Measurements from ENCODE around the gene FILIP1L.

The FILIP1L gene

DNA sequence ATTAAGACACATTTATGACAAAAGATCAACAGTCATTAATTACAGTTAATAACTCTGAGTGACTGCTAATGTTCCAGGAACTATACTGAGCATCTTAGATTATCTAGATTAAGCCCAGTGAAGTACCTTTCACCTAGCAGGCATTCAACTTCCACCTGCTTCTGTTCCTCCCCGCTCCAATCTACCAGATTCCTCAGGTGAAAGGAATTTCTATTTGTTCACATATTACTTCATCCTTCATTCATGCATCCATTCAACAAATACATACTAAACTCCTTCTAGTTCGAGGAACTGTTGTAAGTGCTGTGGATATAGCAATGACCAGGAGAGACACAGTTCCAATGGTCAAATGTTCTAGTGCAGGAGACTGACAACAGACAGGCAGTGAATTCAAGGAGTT lies 139.3 kb downstream of the FILIP1L start:
- DNase-seq (ENCODE audit: low read depth in 2 of 2): no peak

DNA sequence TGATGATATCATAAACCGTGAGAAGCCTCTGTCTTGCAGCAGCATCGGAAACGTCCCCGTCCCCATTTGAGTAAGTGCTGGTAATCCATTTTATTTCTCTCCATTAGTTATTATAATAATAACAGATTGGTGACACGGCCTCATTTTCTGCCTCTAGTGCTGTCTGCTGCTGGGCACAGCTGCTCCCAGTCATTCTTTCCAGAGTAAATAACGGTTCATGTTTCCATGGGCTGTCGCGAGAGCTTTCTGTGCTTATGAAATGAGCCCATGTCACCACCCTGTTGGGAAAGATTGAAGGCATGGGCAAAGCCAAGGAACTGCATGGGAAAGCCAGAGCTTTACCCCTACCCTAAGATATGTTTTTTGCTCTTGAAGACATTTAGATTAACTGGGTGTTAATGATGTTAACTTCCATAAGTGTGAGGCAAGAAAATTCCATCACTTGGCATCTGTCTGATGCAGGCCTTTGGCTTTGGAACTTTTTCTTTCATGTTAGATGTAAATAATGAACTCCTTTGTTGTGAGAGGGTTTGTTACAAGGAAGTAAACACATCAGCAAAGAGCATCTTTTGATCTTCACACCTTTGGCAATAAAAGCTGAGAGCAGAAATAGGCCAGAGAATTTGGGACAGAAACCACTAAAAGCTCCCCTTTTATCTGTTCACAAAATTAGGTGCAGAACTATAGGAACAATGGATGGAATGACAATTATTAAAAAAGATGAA lies 141.8 kb downstream of the FILIP1L start:
- no peak for DNase-seq (ENCODE audit: low read depth in 2 of 2)

DNA sequence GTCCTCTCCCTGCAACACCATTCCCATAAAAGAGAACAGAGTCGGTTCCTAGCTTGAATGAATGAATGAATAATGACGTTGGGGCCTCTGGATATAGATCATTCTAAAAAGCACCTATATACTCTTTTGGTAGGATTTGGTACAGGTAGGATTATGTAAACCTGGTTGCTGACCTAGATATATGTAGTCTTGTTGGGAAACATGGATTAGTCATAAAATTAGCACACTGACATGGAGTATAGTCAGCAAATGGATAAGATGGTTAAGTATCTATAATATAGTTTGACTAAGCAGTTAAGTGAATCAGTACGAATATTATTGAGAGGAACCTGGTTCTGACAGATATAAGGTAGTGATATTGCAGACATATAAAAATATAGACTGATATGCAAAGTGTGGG lies 142.5 kb downstream of the FILIP1L start:
- no peak for DNase-seq (ENCODE audit: low read depth in 2 of 2)

DNA sequence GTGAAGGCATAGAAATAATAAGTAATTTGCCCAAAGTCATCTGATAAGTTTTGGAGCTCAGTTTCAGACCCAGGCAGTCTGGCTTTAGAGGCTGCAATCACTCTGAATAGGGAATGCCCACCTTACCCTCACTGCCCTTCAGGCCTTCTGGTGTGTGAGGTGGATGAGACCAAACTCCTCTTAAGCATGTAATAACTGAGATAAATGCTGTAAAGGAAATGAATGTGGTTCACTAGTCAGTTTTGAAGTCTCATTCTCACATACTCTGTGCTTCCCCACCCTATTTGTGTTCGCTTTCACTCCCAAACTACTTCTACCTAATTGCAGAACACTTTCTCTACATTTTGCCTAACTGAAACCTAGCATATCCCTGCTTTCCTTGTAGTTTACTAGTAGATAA lies 144.1 kb downstream of the FILIP1L start:
- no peak for DNase-seq (ENCODE audit: low read depth in 2 of 2)

DNA sequence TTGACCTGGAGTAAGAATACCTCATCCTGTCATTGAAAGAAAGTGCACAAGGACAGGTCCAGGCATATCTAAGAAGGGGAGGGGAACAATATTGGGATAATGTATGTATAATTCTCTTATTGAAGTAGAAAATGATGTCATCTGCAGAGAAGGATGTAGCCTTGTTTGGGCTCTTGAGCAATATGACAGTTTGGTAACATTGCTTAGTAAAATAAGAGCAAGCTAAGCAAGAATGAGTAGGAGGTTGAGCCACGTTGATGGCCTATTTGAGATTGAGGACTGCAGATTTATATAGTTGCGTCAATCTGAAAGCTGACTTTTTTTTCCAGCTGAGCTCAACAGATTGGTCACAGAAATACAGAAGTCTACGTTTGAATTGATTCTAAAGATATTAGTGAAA lies 145.2 kb downstream of the FILIP1L start:
- DNase-seq (ENCODE audit: low read depth in 2 of 2): no peak

DNA sequence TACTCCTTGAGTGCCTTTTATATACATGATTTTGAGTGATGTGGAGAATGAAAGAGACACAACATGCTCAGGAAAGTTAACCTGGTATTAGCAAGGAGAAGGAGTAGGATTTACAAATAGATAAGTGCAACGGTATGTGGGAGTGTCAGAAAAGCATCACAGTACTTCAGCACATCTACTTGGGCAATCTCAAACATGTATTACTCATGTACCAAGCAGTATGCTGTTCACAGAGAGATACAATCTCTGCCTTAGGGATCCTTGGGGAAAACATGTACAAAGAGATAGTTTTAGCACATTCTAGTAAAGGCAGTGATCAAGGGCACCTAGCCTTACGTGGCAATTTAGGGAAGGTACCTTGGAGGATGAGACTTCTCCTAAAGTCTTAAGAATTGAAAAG lies 146.5 kb downstream of the FILIP1L start:
- DNase-seq (ENCODE audit: low read depth in 2 of 2): no peak

DNA sequence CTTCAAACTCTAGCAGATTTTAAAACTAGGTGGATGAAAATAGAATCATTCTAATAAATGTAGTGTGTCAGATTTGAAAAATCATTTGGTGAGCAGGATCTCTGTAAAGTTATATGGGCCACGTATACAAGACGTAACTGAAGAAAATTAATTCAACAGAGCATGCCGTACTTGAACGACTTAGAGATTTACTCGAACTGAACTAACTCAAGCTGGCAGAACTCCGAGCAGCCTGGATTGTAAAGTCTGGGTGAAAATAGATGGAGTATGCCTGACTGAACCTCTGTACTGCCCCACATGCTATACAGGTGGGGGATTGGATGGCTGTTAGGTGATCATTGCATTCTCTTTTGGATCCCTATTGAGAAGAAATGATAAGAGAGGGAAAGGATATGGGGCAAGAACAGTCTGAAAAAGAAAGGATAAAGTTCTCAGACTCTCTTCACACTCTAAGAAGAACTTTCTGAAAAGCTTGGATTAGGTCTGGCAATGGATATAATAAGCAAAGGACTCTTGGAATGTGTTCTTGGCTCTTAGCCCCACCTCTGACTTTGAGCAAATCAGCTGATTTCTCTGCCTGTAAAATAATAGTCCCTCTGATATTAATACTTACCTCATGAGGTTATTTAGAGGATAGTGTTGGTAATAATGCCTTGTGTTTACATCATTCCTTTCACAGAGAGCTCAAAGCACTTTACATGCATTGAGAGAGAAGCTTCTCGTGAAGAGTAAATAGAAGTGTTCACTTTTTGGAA lies 147.5 kb downstream of the FILIP1L start:
- no peak for DNase-seq (ENCODE audit: low read depth in 2 of 2)

DNA sequence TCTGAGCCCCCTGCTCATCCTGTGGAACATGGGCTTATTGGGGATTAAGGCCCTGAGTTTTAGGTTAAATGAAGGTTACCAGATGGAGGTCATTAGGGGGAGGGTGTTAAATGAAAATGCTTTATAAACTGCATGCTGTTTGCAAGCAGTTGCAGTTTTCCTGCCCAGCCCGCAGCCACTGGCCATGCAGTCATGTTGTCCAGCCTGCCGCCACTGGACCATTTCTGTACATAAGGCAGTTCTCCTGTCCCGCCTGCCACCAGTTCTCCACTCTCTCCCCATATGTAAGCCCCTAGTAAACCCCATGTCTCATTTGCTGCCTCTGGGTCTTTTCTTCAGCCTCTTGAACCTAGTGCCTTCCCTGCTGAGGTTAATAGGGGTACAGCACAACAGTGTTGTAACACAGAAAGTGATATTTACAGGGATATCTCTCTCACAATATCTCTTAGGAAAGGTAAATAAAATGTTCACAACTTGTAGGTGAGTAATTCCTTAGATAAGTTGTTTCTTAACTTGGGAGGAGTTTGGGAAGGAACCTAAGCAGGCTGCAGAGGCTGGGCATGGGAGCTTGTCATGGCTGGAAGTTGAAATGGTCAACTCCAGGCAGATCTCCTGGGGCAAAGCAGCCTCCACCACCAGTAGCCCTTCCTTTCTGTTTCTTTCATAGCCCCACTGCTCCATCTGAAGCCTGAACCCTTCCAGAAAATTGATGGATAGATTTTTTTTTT lies 148.5 kb downstream of the FILIP1L start:
- DNase-seq (ENCODE audit: low read depth in 2 of 2): no peak

DNA sequence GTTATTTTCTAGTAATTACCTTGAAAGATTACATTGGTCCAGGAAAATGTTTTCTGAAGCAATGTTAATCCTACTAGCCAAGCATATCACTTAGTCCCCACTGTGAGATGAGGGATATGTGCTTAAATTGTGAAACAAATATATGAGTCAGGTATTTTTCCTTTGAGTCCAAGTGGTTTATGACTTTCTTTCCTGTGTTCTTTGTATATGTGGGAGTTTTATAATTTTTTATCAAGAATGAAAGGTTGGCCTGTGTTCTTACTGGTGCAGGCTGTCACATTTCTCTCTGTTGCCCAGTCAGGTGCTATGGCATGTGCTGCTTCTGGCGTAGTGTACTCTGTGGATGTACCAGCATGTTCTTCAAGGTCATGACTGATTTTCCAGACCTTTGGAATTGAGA lies 149.2 kb downstream of the FILIP1L start:
- DNase-seq (ENCODE audit: low read depth in 2 of 2): no peak

DNA sequence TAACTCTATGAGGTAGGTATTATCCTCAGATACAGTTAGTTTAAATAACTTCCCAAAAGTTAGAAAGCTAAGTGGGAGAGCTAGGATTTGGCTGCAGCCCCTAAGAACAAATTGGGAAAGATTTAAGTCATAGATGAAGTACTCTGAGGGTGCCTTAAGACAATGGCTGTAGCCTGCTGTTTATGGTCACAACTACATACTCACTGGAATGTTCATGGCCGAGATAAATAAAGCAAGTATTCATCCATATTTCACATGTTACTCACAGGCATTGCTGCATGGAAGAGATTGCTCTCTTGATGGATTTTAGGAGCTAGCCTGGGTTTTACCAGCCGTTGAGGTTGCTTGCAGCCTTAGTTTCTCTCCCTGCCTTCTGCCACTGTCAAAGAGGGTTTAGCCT lies 151.6 kb downstream of the FILIP1L start:
- DNase-seq (ENCODE audit: low read depth in 2 of 2): no peak

DNA sequence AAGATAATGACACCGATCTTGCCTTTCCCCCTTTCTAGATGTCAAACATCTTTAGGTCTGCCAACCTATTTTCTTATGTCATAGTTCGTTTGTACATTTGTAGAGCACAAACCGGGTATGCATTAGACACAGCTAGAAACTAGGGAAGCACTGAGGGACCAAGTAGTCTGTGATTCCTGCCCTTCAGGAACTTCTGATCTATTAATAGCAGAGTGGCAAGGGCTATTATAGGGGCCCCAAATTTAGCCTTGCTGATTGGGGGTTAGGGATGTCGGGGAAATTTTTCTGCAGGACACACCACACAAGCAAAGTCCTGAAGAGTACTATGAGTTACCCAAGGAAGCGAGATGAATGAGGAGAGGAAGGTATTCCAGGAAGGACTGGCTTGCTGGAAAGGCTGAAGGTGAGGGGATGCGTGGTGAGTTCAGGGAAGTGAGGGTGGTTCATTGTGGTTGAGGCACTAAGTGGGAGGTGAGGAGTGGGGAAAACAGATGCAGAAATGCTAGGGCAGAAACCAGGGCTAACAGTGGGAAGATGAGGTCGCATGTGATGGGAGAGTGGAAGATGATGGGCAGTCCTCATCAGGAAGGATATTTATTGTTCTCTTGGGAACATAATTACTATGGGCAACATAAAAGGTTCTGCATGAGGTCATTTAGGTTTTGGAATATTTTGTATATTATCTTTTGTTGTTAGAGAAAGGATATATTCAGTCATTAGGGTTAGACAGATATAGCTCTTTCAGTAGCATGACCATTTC lies 152.4 kb downstream of the FILIP1L start:
- DNase-seq (ENCODE audit: low read depth in 2 of 2): no peak

DNA sequence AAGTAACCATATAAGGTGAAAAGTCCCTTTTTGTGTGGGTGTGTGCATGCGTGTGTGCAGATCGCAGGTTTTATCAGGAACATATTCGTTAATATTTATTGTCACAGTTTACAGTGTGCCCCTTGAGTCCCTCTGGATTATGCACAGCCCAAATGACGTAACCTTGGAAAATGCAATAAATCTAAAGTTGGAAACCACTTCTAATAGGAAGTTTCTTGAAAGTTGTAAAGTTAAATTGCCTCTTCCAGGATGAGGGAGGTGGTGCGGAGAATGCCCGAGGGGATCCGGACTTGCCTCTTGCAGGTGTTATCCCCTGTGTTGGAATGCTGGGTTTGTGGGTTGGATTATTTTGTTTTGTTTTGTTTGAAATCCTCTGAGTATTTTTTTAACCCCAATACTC lies 153.4 kb downstream of the FILIP1L start:
- no peak for DNase-seq (ENCODE audit: low read depth in 2 of 2)

DNA sequence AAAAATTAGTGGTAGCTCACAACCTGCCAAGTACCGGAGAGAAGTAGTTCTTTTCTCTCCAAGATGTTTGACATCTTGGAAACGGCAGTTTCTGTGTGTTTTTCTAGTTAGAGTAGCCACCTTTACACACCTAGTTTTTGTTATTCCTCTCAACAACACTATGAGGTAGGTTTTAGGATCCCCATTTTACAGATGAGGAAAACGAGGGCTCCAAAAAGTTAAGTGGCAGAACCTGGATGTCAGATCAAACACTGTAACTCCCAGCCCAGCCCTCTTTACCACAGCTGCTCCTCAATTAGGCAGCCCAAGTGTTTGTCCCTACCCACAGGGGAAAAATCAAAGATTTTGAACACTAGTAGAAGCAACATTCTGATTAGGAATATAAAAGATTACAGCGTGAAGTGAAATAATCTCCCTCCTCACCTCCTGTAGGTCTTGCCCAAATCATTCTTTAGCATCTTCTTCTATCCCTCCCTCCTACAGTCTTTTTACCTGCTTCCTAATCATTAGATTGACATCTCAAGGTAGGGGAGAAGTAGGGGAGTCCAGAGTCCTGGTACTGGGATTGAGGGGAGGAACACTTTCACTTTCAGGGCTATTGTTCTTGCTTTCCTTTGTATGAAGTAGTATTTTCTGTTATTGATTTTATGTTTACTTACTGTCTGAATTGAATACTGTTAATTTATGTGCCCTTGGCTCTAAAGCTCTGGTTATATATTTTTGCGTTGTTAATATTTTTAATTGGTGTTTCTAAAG lies 154.0 kb downstream of the FILIP1L start:
- no peak for DNase-seq (ENCODE audit: low read depth in 2 of 2)

DNA sequence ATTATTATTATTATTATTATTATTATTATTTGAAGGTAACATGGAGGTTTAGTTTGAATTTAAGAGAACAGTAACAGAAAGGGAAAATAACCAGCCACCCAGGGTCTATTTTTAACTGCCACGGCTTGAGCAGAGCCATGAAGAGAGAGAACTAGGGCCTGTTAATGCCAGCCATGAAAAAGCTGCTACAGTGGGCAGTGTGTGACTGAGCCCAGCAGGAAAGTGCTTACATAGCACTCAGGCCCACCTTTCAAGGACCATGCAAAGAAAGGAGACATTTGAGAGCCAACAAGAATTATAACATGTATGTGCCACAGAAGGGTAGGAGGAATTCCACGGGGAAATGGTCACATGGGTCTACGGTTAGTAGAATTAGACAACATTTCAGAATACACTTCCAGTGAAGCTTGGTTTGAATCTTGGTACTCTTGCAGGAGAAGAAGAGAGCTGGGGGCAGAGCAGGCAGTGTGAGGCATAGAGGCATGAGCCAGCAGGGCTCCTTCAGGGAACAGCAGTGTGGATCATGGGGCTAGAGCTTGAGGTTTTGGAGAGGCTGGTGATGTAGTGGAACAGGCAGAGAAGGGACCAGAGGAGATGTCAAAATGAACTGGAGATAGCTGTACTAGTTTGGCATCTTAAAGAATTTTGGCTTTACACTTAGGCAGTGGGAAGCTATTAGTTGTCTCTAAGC lies 155.9 kb downstream of the FILIP1L start:
- no peak for DNase-seq (ENCODE audit: low read depth in 2 of 2)

DNA sequence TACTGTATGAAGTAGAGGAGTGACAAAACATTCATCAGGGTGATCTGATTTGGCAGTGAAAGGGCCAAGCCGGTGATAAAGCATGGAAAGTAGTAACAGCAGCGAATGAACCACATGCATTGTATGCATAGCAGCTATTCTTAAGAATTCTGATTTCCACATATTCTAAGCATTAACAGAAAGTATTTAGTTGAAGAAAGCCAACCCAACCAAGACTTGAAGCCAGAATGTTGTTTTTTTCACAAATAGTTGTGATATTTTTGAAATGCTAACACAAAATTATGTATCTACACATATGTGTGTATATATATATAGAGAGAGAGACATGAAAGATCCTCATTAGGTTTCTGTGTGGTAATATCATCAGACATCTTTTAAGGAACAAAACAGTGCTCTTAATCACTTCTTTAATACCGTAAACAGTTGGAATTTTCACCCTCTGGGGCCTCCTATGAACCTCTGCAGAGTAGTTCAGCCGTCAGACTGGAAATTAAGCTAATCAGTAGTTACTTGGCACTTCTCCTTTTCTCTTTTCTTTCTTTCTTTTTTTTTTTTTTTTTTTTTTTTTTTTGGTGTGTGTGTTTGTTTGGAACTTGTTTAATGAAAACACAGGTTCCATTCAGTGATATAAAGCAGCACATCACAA lies 157.0 kb downstream of the FILIP1L start:
- no peak for DNase-seq (ENCODE audit: low read depth in 2 of 2)

DNA sequence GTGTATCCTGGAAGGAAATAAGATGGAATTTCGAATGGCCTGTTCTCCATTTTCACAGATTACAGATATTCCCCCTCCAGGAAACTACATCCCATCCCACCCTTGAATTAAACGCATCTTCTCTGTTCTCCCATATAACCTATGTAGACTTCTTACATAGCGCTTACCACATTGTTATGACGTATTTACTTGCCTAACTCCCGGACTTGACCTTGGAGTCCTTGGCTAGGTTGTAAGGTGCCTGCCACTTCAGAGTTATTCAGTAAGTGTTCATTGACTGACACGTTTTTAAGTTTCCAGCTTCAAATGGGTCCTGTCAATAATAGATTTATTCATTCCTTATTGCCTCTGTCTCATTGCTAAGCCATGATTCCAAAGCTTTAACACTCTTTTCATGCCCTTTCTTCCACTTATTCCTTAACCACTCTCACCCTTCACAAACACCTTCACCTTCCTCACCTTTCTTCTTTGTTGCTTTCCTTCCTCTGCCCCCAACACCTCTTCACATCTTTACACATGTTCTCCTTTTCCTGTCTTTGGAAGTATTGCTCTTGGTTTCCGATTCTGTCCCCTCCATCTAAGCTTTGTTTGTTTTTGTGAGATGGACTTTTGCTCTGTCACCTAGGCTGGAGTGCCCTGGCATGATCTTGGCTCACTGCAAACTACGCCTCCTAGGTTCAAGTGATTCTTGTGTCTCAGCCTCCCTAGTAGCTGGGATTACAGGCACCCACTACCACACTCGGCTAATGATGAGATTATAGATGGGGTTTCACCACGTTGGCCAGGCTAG lies 158.3 kb downstream of the FILIP1L start:
- no peak for DNase-seq (ENCODE audit: low read depth in 2 of 2)

DNA sequence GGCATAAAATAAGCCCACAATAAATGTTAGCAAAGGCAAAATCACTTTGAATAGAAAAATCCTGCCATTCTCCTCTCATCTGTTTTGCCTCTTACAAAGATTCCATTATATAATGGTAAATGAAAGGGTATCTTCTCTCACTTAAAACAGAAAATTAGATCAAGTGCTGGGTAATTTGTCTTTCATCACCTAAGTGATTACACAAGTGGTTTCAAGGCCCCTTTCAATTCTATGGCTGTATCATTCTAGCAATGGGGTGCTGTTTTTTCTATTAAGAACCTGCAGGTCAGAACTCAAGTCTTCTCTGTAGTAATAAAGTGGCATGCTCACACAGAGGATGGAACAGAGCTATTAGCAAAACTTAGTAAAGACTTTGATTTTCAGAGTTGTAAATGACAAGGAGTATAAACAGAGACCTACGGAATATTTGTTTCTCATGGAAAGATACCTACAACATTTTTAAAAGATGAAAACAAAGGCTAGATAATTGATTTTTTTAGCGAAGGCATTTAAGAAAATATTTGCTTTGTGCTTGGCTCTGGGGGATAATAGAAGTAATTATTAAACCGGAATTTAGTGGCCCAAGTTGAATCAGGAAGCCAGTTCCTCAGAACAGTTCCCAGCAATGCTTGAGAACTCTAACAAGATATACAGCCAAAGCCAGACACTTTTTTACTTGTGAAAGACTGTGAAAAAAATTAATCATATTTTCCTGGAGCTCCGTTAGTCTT lies 159.2 kb downstream of the FILIP1L start:
- DNase-seq (ENCODE audit: low read depth in 2 of 2): no peak

DNA sequence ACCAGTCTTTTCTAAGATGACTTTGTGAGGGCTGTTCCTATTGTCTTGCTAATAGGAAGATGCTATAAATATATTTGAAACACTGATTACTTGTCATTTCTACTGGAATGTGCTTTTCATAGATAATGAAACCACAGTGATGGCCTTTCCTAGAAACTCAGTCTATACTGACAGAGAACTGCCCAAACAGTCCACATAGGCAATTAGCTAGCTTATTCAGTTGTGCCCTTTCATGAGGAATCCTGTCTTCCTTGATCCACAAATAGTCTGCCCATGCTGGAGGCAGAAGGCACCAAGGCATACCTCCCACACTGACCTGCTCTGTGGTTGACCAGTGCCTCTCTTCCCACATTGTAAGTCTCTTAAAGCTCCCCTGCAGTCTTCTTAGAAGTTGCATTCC lies 160.7 kb downstream of the FILIP1L start:
- no peak for DNase-seq (ENCODE audit: low read depth in 2 of 2)

DNA sequence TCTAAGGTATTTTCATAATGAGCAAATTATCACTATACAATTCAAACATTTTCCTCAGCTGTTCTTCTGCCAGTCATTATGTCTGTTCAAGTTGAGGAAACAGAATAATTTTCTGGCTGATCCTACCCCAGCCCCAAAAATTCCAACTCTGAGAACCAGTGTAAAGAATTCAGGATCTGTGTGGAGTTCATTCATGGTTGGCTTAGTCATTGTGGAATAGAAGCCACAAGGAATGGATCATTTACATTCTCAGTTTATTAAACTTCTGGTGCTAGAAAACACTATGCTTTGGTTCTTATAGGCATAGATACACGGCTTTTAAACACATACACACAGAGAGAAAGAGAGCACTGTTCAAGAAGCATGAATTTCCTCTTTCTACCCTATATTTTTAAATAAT lies 162.0 kb downstream of the FILIP1L start:
- no peak for DNase-seq (ENCODE audit: low read depth in 2 of 2)

Data from stimulated activated CD4-positive, alpha-beta T cell treated with anti-CD3 and anti-CD28 coated beads, Interleukin-15, amount 100 ng/mL, for 48 hours (primary cell).